SKM-1 (cell line): ENCODE data around the gene GJA1.
"Not testable (repeated sequence)": the region's sequence is repeated elsewhere in the genome, so short reads cannot be mapped to it uniquely, and the experiment has no call there.

Source experiments
- DNase-seq: peaks from one replicate; lab custom pipeline; 2025; ENCODE audit not compliant: unreplicated experiment; lab: John Stamatoyannopoulos, UW

GJA1 gene

DNA sequence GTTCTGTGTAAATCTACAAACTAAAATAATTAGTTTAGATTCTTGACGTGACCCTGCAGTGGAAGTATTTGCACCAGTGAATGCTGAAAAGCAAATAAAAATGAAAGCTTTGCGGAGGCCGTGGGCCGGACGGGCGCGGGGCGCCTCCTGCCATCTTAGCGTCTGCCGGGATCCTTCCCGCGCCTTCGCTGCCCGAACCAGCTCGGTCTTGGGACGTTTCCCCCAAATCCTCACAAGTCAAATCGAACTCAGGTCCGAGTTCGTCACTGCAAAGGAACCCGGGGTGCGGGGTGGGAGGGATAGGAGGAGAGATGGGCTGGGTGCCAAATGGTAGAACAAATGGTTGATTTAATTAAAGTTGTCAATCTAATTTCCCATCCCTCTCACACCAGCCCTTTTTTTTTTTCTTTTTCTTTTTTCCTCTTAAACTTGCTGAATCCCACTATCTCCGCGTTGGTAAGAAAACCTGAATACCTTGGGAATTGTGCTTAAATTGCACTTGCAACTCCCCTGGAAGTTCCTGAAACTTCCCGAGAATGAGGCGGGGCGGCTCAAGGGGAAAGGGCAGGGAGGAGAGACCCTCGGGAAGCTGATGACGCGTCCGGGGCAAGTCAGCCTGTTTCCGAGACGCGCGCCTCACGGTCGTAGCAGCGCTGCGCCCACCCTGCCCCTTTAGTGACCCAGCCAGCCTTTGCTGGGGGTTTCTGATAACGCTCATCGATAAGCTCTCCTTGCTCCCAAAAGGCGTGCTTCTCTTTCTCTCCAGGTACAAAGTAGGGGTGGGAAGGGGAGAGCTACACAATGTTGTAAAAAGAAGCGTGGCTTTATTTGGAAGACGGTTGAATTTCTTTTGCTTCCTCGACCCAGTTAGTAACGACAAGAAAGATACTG is 1.8 kb downstream of the GJA1 start:
- no peak for DNase-seq

- no peak for DNase-seq
Observed at GRCh38 chr6:121437851-121438651, 2.6 kb downstream of the GJA1 start.

GRCh38 chr6:121438869-121439268 is 3.4 kb downstream of the GJA1 start:
- no peak for DNase-seq

GRCh38 chr6:121439475-121439874 is 4.0 kb downstream of the GJA1 start:
- DNase-seq, result no peak

GRCh38 chr6:121439926-121440325 is 4.5 kb downstream of the GJA1 start:
- DNase-seq, result no peak

GRCh38 chr6:121441477-121441876 is 6.0 kb downstream of the GJA1 start:
- no peak for DNase-seq

DNA sequence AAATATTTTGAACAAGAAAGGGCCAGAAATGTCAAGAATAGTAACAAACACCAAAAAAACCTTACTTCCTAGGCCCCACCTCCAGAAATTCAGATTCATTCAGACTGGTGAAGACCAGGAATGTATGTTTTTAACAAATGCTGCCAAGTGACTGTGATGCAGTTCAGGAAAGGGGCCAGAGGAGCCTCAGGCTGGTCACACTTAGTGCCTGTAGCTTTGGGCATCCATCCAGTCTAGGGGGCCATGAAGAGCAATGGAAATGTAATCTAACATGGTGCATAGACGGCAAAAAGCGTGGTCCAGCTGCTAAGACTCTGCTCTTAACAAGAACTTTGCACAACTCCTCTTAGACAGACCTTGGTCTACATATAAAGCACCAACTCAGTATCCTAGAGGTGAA is 7.1 kb downstream of the GJA1 start:
- no peak for DNase-seq

DNA sequence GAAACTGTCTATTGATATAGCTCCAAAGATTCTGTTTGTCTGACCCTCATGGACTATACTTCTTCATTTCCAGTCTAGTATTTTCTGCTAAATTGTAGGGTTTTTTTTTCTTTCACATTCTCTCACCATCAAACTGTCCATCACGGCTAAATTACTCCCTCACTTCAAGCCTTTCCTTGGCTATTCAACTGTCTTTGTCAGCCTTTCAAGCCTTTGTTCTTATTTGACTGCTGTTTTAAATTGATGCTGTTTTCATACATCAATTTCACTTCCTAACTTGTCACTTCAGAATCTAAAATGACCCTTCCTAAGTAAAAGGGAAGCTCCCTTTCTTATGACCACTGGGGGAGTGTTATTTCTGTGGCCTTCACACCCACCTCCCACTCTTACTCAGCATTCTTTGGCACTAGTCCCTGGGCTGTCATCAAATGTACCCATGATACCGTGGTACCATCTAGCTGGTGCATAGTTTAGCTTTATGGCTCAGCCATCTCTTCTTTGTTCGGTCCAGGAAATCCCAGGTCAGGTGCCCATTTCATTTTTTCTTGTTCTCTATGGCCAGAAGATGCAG is 8.6 kb downstream of the GJA1 start:
- no peak for DNase-seq

GRCh38 chr6:121446705-121447104 is 11.3 kb downstream of the GJA1 start:
- not testable (repeated sequence) for DNase-seq

DNA sequence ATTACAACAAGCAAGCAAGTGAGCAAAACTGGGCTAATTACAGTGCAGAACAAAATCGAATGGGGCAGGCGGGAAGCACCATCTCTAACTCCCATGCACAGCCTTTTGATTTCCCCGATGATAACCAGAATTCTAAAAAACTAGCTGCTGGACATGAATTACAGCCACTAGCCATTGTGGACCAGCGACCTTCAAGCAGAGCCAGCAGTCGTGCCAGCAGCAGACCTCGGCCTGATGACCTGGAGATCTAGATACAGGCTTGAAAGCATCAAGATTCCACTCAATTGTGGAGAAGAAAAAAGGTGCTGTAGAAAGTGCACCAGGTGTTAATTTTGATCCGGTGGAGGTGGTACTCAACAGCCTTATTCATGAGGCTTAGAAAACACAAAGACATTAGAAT is 12.3 kb downstream of the GJA1 start:
- not testable (repeated sequence) for DNase-seq

- DNase-seq, result not testable (repeated sequence)
Observed at GRCh38 chr6:121448528-121448927, 13.1 kb downstream of the GJA1 start.

DNA sequence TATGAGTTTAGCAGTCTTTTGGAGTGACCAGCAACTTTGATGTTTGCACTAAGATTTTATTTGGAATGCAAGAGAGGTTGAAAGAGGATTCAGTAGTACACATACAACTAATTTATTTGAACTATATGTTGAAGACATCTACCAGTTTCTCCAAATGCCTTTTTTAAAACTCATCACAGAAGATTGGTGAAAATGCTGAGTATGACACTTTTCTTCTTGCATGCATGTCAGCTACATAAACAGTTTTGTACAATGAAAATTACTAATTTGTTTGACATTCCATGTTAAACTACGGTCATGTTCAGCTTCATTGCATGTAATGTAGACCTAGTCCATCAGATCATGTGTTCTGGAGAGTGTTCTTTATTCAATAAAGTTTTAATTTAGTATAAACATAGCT is 13.9 kb downstream of the GJA1 start:
- DNase-seq, result no peak

DNA sequence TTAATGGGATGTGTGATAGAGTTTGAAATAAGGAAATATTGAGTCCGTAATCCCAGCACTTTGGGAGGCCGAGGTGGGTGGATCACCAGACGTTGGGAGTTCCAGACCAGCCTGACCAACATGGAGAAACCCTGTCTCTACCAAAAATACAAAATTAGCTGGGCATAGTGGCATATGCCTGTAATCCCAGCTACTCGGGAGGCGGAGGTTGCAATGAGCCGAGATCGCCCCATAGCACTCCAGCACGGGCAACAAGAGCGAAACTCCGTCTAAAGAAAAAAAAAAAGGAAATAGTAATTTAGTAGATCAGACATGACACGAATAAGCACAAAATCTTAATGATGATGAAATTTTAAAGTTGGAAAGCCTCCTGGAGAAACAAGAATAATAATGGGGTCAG is 14.8 kb downstream of the GJA1 start:
- DNase-seq, result no peak

DNA sequence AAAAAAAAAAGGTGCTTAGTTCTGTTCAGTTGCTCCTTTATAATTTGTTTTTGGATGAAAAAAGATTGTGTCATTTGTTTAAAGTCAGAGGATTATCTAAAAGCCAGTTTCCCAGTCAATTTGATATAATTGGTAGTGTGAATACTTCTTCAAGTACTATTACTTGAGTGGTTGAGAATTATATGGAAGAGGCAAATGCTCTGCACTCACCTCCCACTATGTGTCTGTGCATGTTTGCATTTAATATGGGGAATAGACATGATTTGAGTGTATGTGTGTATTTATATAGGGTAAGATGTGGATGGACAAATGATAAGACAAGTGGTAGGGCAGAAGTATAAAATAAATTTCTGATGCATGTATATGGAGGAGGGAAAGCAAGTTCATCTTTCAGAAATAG is 15.8 kb downstream of the GJA1 start:
- no peak for DNase-seq

- no peak for DNase-seq
Observed at GRCh38 chr6:121453191-121453590, 17.7 kb downstream of the GJA1 start.

DNA sequence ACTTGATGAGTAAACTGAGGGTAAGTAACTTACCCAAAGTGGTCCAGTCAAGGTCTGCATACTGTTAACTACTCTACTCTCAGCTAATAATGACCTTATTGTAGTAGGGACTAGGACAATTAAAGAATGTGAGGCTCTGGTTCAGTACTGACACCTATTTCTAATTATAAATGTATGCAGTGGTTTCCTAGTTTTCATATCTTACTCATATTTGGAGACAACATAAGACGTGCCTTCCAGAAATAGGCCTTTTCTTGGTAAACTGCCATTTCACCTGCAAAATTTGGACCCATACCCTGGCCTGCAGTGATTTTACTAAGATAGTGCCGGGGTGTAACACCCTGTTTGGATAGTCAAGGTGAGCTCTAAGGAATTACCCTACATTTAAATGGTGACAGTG is 24.7 kb downstream of the GJA1 start:
- no peak for DNase-seq

DNA sequence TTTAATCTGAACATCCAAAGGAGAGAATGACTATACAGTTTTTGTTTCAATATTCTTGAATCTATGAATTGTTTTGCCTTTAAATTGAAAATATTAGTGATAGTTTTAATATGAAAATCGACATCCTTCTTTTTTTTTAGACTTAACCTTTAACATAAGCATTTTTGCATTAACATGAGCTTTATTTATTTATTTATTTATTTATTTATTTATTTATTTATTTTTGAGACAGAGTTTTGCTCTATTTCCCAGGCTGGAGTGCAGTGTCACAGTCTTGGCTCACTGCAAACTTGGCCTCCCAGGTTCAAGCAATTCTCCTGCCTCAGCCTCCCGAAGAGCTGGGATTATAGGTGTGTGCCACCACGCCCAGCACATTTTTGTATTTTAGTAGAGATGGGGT is 27.6 kb downstream of the GJA1 start:
- DNase-seq, result no peak

- DNase-seq, result no peak
Observed at GRCh38 chr6:121465101-121465500, 29.7 kb downstream of the GJA1 start.

DNA sequence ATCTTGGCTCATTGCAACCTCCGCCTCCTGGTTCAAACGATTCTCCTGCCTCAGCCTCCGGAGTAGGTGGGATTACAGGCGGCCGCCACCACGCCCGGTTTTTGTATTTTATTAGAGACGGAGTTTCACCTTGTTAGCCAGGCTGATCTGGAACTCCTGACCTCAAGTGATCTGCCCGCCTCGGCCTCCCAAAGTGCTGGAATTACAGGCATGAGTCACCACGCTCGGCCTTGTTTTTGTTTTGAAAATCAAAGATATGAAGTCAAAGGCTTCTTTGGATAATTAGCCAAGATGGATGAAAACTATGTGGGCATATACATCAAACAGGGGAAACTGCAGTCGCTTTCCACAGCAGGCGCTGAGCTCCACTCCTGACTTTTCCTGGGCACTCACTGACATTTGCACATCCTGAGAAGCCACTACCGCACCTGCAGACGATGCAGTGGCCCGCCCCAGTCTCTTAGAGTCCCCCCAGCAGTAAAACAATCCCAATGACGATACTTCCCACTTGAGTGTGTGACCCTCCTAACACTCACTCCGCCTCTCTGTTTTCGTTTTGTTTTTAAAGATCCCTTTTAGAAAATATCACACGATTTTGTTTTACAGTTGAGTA is 44.1 kb downstream of the GJA1 start:
- no peak for DNase-seq

GRCh38 chr6:121480099-121480713 is 44.8 kb downstream of the GJA1 start:
- no peak for DNase-seq
